Activated CD4-positive, alpha-beta memory T cell treated with anti-CD3 and anti-CD28 coated beads for 36 hours (primary cell): ENCODE measurements around the gene MRPL34. TPM values are rescaled to one million over a fixed set of nuclear protein-coding genes. Genes with fewer than 3 reads are reported as not detected.

Experiments used
- CTCF ChIA-PET: fragments of 350-600 bp; sonication (Branson Sonifier 250); formaldehyde crosslinking; loops from one replicate; lab custom pipeline; 2021; ENCODE audit warnings: antibody characterized with exemption, inconsistent platforms; lab: Charles Lee
- POLR2A ChIA-PET: fragments of 350-600 bp; sonication (Branson Sonifier 250); formaldehyde crosslinking; loops from one replicate; lab custom pipeline; 2021; ENCODE audit warnings: antibody characterized with exemption; lab: Charles Lee
- DNase-seq: peaks from one replicate; pipeline ENCODE4 v3.0.0-alpha.2; 2020
- H3K27ac Mint-ChIP-seq: one replicate; pipeline ENCODE4 v1.8.0; 2021; ENCODE audit warnings: mixed read lengths
- H3K27me3 Mint-ChIP-seq: one replicate; pipeline ENCODE4 v1.8.0; 2021; ENCODE audit warnings: mixed read lengths
- H3K36me3 Mint-ChIP-seq: one replicate; pipeline ENCODE4 v1.8.0; 2021; ENCODE audit warnings: mixed read lengths
- H3K4me1 Mint-ChIP-seq: one replicate; pipeline ENCODE4 v1.8.0; 2021; ENCODE audit warnings: low read depth, mixed read lengths
- H3K4me3 Mint-ChIP-seq: one replicate; pipeline ENCODE4 v1.8.0; 2021; ENCODE audit warnings: mild to moderate bottlenecking, mixed read lengths
- H3K9me3 Mint-ChIP-seq: one replicate; pipeline ENCODE4 v1.8.0; 2021; ENCODE audit warnings: mixed read lengths
- intact Hi-C: fragments of 100-400 bp; cut with micrococcal nuclease; formaldehyde crosslinking; loops from one replicate; pipeline ENCODE4 v1.15.1; 2023
- total RNA-seq, 2 experiments: library from RNA; stranded (reverse); gene quantifications; one replicate each; pipeline ENCODE4 v1.2.3, GENCODE V29; 2021

Gene MRPL34
- total RNA-seq, 2 experiments from 2014 or later = 92.9 to 93.7 TPM

- DNase-seq = no peak
- Mint-ChIP-seq H3K9me3 (no peaks in the 10 kb centered on the region), H3K4me1 (peaks cover 36% of the 10 kb centered on the region), H3K4me3 (no peak overlapping the region), H3K27me3 (no peaks in the 10 kb centered on the region), H3K27ac (no peak overlapping the region), H3K36me3 (peaks cover 12% of the 10 kb centered on the region)
- CTCF ChIA-PET = interaction anchor here (1.5 kb wide), 1 partner anchor 33 kb away, joined by 6 read pairs; no protein-coding TSS in a partner anchor
- POLR2A ChIA-PET = no interaction called here
- intact Hi-C loops = no loop called here
These were observed 6.8 kb downstream of the MRPL34 start for GRCh38 chr19:17312189-17313113.

GRCh38 chr19:17314007-17314593, 8.4 kb downstream of the MRPL34 start:
- H3K9me3 Mint-ChIP-seq = no peaks in the 10 kb centered on the region
- H3K4me1 Mint-ChIP-seq = peaks cover 27% of the 10 kb centered on the region
- ChIA-PET POLR2A (no interaction called here), CTCF (interaction anchor here (1.5 kb wide), 1 partner anchor 32 kb away, joined by 6 read pairs; no protein-coding TSS in a partner anchor)
- H3K36me3 Mint-ChIP-seq = peaks cover 15% of the 10 kb centered on the region
- no peaks in the 10 kb centered on the region for H3K27me3 Mint-ChIP-seq
- intact Hi-C loops = no loop called here
- DNase-seq = no peak
- H3K4me3 Mint-ChIP-seq = no peak overlapping the region
- no peak overlapping the region for H3K27ac Mint-ChIP-seq

GRCh38 chr19:17318966-17319365, 13.3 kb downstream of the MRPL34 start:
- DNase-seq = no peak
- H3K27me3 Mint-ChIP-seq = no peaks in the 10 kb centered on the region
- peaks cover 28% of the 10 kb centered on the region for H3K36me3 Mint-ChIP-seq
- POLR2A ChIA-PET = no interaction called here
- intact Hi-C loops = no loop called here
- CTCF ChIA-PET = interaction anchor here (0.9 kb wide), 1 partner anchor 12 kb away, joined by 3 read pairs; no protein-coding TSS in a partner anchor
- H3K9me3 Mint-ChIP-seq = no peaks in the 10 kb centered on the region
- no peak overlapping the region for H3K4me3 Mint-ChIP-seq
- peaks cover 6% of the 10 kb centered on the region for H3K4me1 Mint-ChIP-seq
- H3K27ac Mint-ChIP-seq = no peak overlapping the region

- POLR2A ChIA-PET = no interaction called here
- H3K4me3 Mint-ChIP-seq = no peak overlapping the region
- H3K36me3 Mint-ChIP-seq = peaks cover 25% of the 10 kb centered on the region
- H3K4me1 Mint-ChIP-seq = peaks cover 6% of the 10 kb centered on the region
- H3K27ac Mint-ChIP-seq = no peak overlapping the region
- CTCF ChIA-PET = interaction anchor here (0.9 kb wide), 1 partner anchor 11 kb away, joined by 3 read pairs; no protein-coding TSS in a partner anchor
- intact Hi-C loops = no loop called here
- H3K9me3 Mint-ChIP-seq = no peaks in the 10 kb centered on the region
- H3K27me3 Mint-ChIP-seq = no peaks in the 10 kb centered on the region
- DNase-seq = no peak
These were observed 14.0 kb downstream of the MRPL34 start for GRCh38 chr19:17319473-17320238.

GRCh38 chr19:17320435-17320834, 14.8 kb downstream of the MRPL34 start:
- Mint-ChIP-seq H3K27me3 (no peaks in the 10 kb centered on the region), H3K36me3 (peaks cover 25% of the 10 kb centered on the region), H3K27ac (no peak overlapping the region), H3K4me3 (no peak overlapping the region), H3K4me1 (peaks cover 6% of the 10 kb centered on the region), H3K9me3 (no peaks in the 10 kb centered on the region)
- POLR2A ChIA-PET = interaction anchor here (1.3 kb wide), 1 partner anchor 11 kb away, joined by 3 read pairs; the partner anchor contains the start of gene DDA1
- CTCF ChIA-PET = no interaction called here
- DNase-seq = no peak
- intact Hi-C loops = no loop called here

- Mint-ChIP-seq H3K36me3 (peaks cover 17% of the 10 kb centered on the region), H3K27me3 (no peaks in the 10 kb centered on the region), H3K4me3 (no peak overlapping the region), H3K27ac (no peak overlapping the region), H3K4me1 (no peaks in the 10 kb centered on the region), H3K9me3 (no peaks in the 10 kb centered on the region)
- POLR2A ChIA-PET = interaction anchor here (1.3 kb wide), 1 partner anchor 13 kb away, joined by 3 read pairs; the partner anchor contains the start of gene DDA1
- DNase-seq = no peak
- intact Hi-C loops = no loop called here
- CTCF ChIA-PET = no interaction called here
These were observed 16.2 kb downstream of the MRPL34 start for GRCh38 chr19:17321655-17322489.

GRCh38 chr19:17322854-17323253, 17.2 kb downstream of the MRPL34 start:
- ChIA-PET POLR2A (no interaction called here), CTCF (no interaction called here)
- intact Hi-C loops = no loop called here
- H3K27me3 Mint-ChIP-seq = no peaks in the 10 kb centered on the region
- H3K36me3 Mint-ChIP-seq = peaks cover 16% of the 10 kb centered on the region
- DNase-seq = no peak
- H3K4me1 Mint-ChIP-seq = no peaks in the 10 kb centered on the region
- no peaks in the 10 kb centered on the region for H3K9me3 Mint-ChIP-seq
- no peak overlapping the region for H3K27ac Mint-ChIP-seq
- no peak overlapping the region for H3K4me3 Mint-ChIP-seq

GRCh38 chr19:17323300-17323963, 17.8 kb downstream of the MRPL34 start:
- CTCF ChIA-PET = no interaction called here
- Mint-ChIP-seq H3K36me3 (peaks cover 15% of the 10 kb centered on the region), H3K9me3 (no peaks in the 10 kb centered on the region), H3K4me3 (no peak overlapping the region), H3K27ac (no peak overlapping the region), H3K4me1 (no peaks in the 10 kb centered on the region), H3K27me3 (no peaks in the 10 kb centered on the region)
- POLR2A ChIA-PET = no interaction called here
- no peak for DNase-seq
- intact Hi-C loops = no loop called here

GRCh38 chr19:17323964-17324332, 18.3 kb downstream of the MRPL34 start:
- Mint-ChIP-seq H3K4me1 (no peaks in the 10 kb centered on the region), H3K4me3 (no peak overlapping the region), H3K9me3 (no peaks in the 10 kb centered on the region), H3K27ac (no peak overlapping the region), H3K27me3 (no peaks in the 10 kb centered on the region), H3K36me3 (peaks cover 15% of the 10 kb centered on the region)
- intact Hi-C loops = no loop called here
- ChIA-PET POLR2A (no interaction called here), CTCF (interaction anchor here (0.8 kb wide), 1 partner anchor 10 kb away, joined by 3 read pairs; no protein-coding TSS in a partner anchor)
- peak; percentile 49 for DNase-seq

- no peak overlapping the region for H3K27ac Mint-ChIP-seq
- POLR2A ChIA-PET = no interaction called here
- no peaks in the 10 kb centered on the region for H3K9me3 Mint-ChIP-seq
- intact Hi-C loops = no loop called here
- no peak overlapping the region for H3K4me3 Mint-ChIP-seq
- no peak for DNase-seq
- no peaks in the 10 kb centered on the region for H3K4me1 Mint-ChIP-seq
- H3K27me3 Mint-ChIP-seq = no peaks in the 10 kb centered on the region
- peaks cover 13% of the 10 kb centered on the region for H3K36me3 Mint-ChIP-seq
- CTCF ChIA-PET = interaction anchor here (0.8 kb wide), 1 partner anchor 9 kb away, joined by 3 read pairs; no protein-coding TSS in a partner anchor
These were observed 18.9 kb downstream of the MRPL34 start for GRCh38 chr19:17324357-17325114.
